GM23338 (cell line): ENCODE results near the gene SRCIN1. TPM values are rescaled to one million over a fixed set of nuclear protein-coding genes. Genes with fewer than 3 reads are reported as not detected.

ENCODE experiments used
- ATAC-seq: fragments of 200-7000 bp; cut with Tn5 transposase; 3 replicates; pipeline ENCODE4 v1.9.1; 2020
- DNase-seq: peaks from one replicate; pipeline ENCODE4 v3.0.0-alpha.2; 2015; ENCODE audit warnings: low spot score
- H2AFZ ChIP-seq: fragments of 200-600 bp; sonication (generic); 2 replicates; pipeline ENCODE4 v1.8.0; 2016; ENCODE audit warnings: antibody characterized with exemption, mild to moderate bottlenecking, moderate library complexity
- H3F3A ChIP-seq: fragments of 200-600 bp; sonication (generic); replicated peaks from 2 replicates; pipeline ENCODE4 v1.8.0; 2017; ENCODE audit warnings: antibody characterized with exemption, mixed run types, low read depth
- H3K27ac ChIP-seq: fragments of 200-600 bp; sonication (generic); 2 replicates; pipeline ENCODE4 v1.6.1; 2016; ENCODE audit warnings: low read depth
- H3K27me3 ChIP-seq: fragments of 200-600 bp; sonication (generic); 2 replicates; pipeline ENCODE4 v1.8.0; 2016; ENCODE audit warnings: mild to moderate bottlenecking, mixed run types, moderate library complexity; ENCODE audit not compliant: insufficient read depth
- H3K36me3 ChIP-seq: fragments of 200-600 bp; sonication (generic); 2 replicates; pipeline ENCODE4 v1.8.0; 2016; ENCODE audit warnings: mild to moderate bottlenecking; ENCODE audit not compliant: insufficient read depth
- H3K4me1 ChIP-seq: fragments of 200-600 bp; sonication (generic); 2 replicates; pipeline ENCODE4 v1.8.0; 2016; ENCODE audit warnings: mild to moderate bottlenecking, moderate library complexity; ENCODE audit not compliant: insufficient read depth
- H3K4me2 ChIP-seq: fragments of 200-600 bp; sonication (generic); 2 replicates; pipeline ENCODE4 v1.7.1; 2017; ENCODE audit warnings: mixed run types
- H3K4me3 ChIP-seq: fragments of 200-600 bp; sonication (generic); 2 replicates; pipeline ENCODE4 v1.6.1; 2016; ENCODE audit warnings: mixed run types
- H3K79me2 ChIP-seq: fragments of 200-600 bp; sonication (generic); replicated peaks from 2 replicates; pipeline ENCODE4 v1.8.0; 2017; ENCODE audit warnings: mild to moderate bottlenecking; ENCODE audit not compliant: insufficient read depth
- H3K9me2 ChIP-seq: fragments of 200-600 bp; sonication (generic); 2 replicates; pipeline ENCODE4 v1.8.0; 2017; ENCODE audit not compliant: insufficient read depth
- H4K20me1 ChIP-seq: fragments of 200-600 bp; sonication (generic); replicated peaks from 2 replicates; pipeline ENCODE4 v1.8.0; 2017; ENCODE audit warnings: mild to moderate bottlenecking; ENCODE audit not compliant: insufficient read depth
- H3K27ac Mint-ChIP-seq: 2 replicates; pipeline ENCODE4 v1.8.0; 2020; ENCODE audit warnings: inconsistent platforms, mild to moderate bottlenecking, moderate library complexity, mixed read lengths
- H3K27me3 Mint-ChIP-seq: 3 replicates; pipeline ENCODE4 v1.8.0; 2022; ENCODE audit warnings: low read depth, mild to moderate bottlenecking, moderate library complexity, mixed read lengths, inconsistent platforms; ENCODE audit not compliant: insufficient read depth, poor library complexity
- H3K36me3 Mint-ChIP-seq: 3 replicates; pipeline ENCODE4 v1.8.0; 2021; ENCODE audit warnings: low read depth, mild to moderate bottlenecking, inconsistent platforms, moderate library complexity, mixed read lengths
- H3K4me1 Mint-ChIP-seq: 3 replicates; pipeline ENCODE4 v1.8.0; 2020; ENCODE audit warnings: mild to moderate bottlenecking, inconsistent platforms, mixed read lengths
- H3K4me3 Mint-ChIP-seq: 3 replicates; pipeline ENCODE4 v1.8.0; 2021; ENCODE audit warnings: moderate library complexity, mild to moderate bottlenecking, inconsistent platforms, mixed read lengths
- H3K9me3 Mint-ChIP-seq: 3 replicates; pipeline ENCODE4 v1.8.0; 2020; ENCODE audit warnings: moderate library complexity, mild to moderate bottlenecking, inconsistent platforms, mixed read lengths
- CREB1 ChIP-seq: fragments of 250-450 bp; sonication (Bioruptor Pico); IDR thresholded peaks from 2 replicates; pipeline ENCODE4 v1.5.0; 2020; ENCODE audit warnings: low read depth, mild to moderate bottlenecking, moderate library complexity
- CTCF ChIP-seq, 2 experiments: fragments of 200-600 bp in 1 of 2; sonication (generic) in 1 of 2; conservative IDR thresholded peaks; 2 replicates each; pipeline versions ENCODE4 v1.5.1 to v1.6.1; 2016 to 2017; ENCODE audit warnings: antibody characterized with exemption in 2 of 2, low read depth in 2 of 2, mild to moderate bottlenecking in 2 of 2, moderate library complexity in 1 of 2
- ETS1 ChIP-seq: IDR thresholded peaks from 2 replicates; pipeline ENCODE4 v1.6.1; 2016; ENCODE audit warnings: antibody characterized with exemption
- EZH2 ChIP-seq: fragments of 200-600 bp; sonication (generic); IDR thresholded peaks from one replicate; pipeline ENCODE4 v1.8.0; 2017; ENCODE audit warnings: antibody characterized with exemption, mild to moderate bottlenecking, low read depth; ENCODE audit not compliant: unreplicated experiment
- EZH2phosphoT487 ChIP-seq: fragments of 200-600 bp; sonication (generic); IDR thresholded peaks from one replicate; pipeline ENCODE4 v1.8.1; 2018; ENCODE audit warnings: antibody characterized with exemption; ENCODE audit not compliant: unreplicated experiment
- JUNB ChIP-seq: IDR thresholded peaks from one replicate; pipeline ENCODE4 v1.6.1; 2016; ENCODE audit warnings: antibody characterized with exemption; ENCODE audit not compliant: unreplicated experiment
- NANOG ChIP-seq: IDR thresholded peaks from 2 replicates; pipeline ENCODE4 v1.6.1; 2016; ENCODE audit warnings: antibody characterized with exemption, borderline replicate concordance
- POLR2AphosphoS5 ChIP-seq: IDR thresholded peaks from 2 replicates; pipeline ENCODE4 v1.6.1; 2016; ENCODE audit warnings: antibody characterized with exemption, low read depth
- STAT1 ChIP-seq: IDR thresholded peaks from one replicate; pipeline ENCODE4 v1.6.1; 2016; ENCODE audit warnings: antibody characterized with exemption; ENCODE audit not compliant: unreplicated experiment
- ZNF114 ChIP-seq: fragments of 250-450 bp; sonication (Bioruptor Pico); IDR thresholded peaks from 2 replicates; pipeline ENCODE4 v1.5.0; 2020; ENCODE audit warnings: mild to moderate bottlenecking, moderate library complexity
- ZNF331 ChIP-seq: fragments of 250-450 bp; sonication (Bioruptor Pico); IDR thresholded peaks from 2 replicates; pipeline ENCODE4 v1.5.0; 2020; ENCODE audit warnings: low read depth, mild to moderate bottlenecking, moderate library complexity
- ZNF462 ChIP-seq: fragments of 250-450 bp; sonication (Bioruptor Pico); IDR thresholded peaks from 2 replicates; pipeline ENCODE4 v1.5.0; 2020; ENCODE audit warnings: mild to moderate bottlenecking, moderate library complexity
- polyA plus RNA-seq: library from polyadenylated mRNA; unstranded; fragments of >200 nt; fragmentation: Nextera tagmentation; extraction: Ambion mirVana; gene quantifications from 2 replicates; pipeline ENCODE4 v1.2.1, GENCODE V29; 2016
- total RNA-seq: library from RNA; depleted of rRNA; stranded (reverse); fragments of >200 nt; shearing (Covaris generic); gene quantifications from 2 replicates; pipeline ENCODE4 v1.2.3, GENCODE V29; 2014

Gene SRCIN1
- total and polyA plus RNA-seq, 2 experiments from 2014 or later = 0.87 to 2.2 TPM

- no peak for TF ChIP-seq CTCF (conservative IDR thresholded peaks at IDR 0.05; ENCODE audit: low read depth in 2 of 2)
- TF ChIP-seq EZH2 = no peak
- no peak for TF ChIP-seq STAT1
- no peak for TF ChIP-seq POLR2AphosphoS5
- TF ChIP-seq CREB1 (CRISPR knock-in tag) = no peak
- no peak for TF ChIP-seq ETS1
- no peak for TF ChIP-seq ZNF331
- no peak for TF ChIP-seq ZNF114 (CRISPR knock-in tag)
- no peak for TF ChIP-seq JUNB
- no peak for TF ChIP-seq NANOG
These were observed 14.6 kb downstream of the SRCIN1 start (continued) for GRCh38 chr17:38590988-38591758.

- no peak overlapping the region for H2AFZ ChIP-seq
- Mint-ChIP-seq H3K27ac (no peak overlapping the region), H3K9me3 (no peaks in the 10 kb centered on the region), H3K36me3 (no peaks in the 10 kb centered on the region), H3K4me3 (no peak overlapping the region), H3K27me3 (peaks cover 26% of the 10 kb centered on the region), H3K4me1 (peaks cover 74% of the 10 kb centered on the region)
- H4K20me1 ChIP-seq = no peaks in the 10 kb centered on the region
- no peak overlapping the region for H3K4me2 ChIP-seq
- H3K79me2 ChIP-seq = no peaks in the 10 kb centered on the region
- no peak overlapping the region for H3K4me3 ChIP-seq
- H3K27ac ChIP-seq = no peak overlapping the region
- DNase-seq = no peak
- H3K4me1 ChIP-seq = peaks cover 26% of the 10 kb centered on the region; the same call in 1 of the 2 replicates
- peak; percentile 6; the same call in 2 of the 3 replicates for ATAC-seq
- peaks cover 4% of the 10 kb centered on the region for H3K27me3 ChIP-seq
- no peaks in the 10 kb centered on the region for H3K9me2 ChIP-seq
- no peaks in the 10 kb centered on the region for H3K36me3 ChIP-seq
- 0 out of 2 replicates have a peak, but pooled peaks cover 5% of the 10 kb centered on the region for H3F3A ChIP-seq
- no peak for TF ChIP-seq ETS1
- no peak for TF ChIP-seq EZH2
- no peak for TF ChIP-seq CREB1 (CRISPR knock-in tag)
- TF ChIP-seq POLR2AphosphoS5 = no peak
- no peak for TF ChIP-seq ZNF462 (CRISPR knock-in tag)
- no peak for TF ChIP-seq EZH2phosphoT487
- no peak for TF ChIP-seq JUNB
- TF ChIP-seq ZNF331 = no peak
These were observed 16.2 kb downstream of the SRCIN1 start for GRCh38 chr17:38589462-38590114.
